Measurements from ENCODE around the gene COPB2.

The COPB2 gene

DNA sequence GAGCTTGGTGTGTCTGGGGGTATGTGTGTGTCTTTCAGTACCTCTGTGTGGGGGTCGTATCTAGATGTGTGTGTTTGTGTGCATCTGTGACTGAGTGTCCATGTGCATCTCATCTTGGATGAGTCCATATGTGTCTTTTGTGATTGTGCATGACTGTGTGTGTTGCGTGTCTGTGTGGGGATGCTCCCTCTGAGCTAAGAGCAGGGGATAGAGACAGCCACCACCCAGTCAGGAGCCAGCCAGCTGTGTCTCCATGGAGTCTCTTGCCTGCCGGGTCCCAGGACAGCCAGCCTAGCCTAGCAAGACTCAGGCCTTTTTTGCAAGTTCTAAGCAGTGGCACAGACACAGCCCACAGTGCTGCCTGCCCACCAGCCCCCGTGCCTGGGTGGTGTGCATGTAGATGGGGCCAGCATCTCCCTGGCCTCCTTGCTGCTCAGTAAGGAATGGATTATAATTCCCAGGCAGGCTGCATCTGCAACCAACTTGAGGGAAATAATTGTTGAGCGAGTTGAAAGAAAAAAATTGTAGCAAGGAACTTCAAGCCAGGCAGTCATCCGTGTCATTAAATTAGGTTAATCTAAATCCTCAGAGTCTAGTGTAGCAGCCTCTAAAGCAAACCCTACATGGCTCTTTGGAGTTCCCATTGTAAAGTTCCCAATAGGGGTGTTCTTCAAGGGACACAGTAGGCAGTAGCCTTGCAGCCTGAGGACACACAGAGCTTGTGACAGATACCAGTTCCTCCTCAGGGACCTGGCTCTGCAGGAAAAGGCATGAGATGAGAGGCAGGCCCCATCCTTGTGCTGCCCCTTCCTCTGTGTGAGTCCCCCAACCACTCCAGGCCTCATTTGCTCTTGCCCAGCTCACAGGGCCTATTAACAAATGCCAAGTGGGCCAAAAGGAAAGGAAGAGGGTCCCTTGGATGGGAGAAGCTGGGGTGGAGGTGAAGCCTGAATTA, 81.6 kb downstream of the COPB2 start:
- no peak for DNase-seq (ENCODE audit: low read depth in 2 of 2)

Data from stimulated activated CD4-positive, alpha-beta T cell treated with anti-CD3 and anti-CD28 coated beads, Interleukin-1b, Interleukin-23, amount 100 ng/mL, for 1 hour (primary cell).